Activated CD8-positive, alpha-beta memory T cell treated with anti-CD3 and anti-CD28 coated beads, Interleukin-2, amount 50 U/mL, for 1 hour (primary cell): ENCODE results near the gene DAPK2.
"Not testable (repeated sequence)": the region's sequence is repeated elsewhere in the genome, so short reads cannot be mapped to it uniquely, and the experiment has no call there.

ENCODE experiments used
- DNase-seq: peaks from one replicate; pipeline ENCODE4 v3.0.0-alpha.2; 2020; ENCODE audit errors: extremely low read depth

DAPK2 gene

DNA sequence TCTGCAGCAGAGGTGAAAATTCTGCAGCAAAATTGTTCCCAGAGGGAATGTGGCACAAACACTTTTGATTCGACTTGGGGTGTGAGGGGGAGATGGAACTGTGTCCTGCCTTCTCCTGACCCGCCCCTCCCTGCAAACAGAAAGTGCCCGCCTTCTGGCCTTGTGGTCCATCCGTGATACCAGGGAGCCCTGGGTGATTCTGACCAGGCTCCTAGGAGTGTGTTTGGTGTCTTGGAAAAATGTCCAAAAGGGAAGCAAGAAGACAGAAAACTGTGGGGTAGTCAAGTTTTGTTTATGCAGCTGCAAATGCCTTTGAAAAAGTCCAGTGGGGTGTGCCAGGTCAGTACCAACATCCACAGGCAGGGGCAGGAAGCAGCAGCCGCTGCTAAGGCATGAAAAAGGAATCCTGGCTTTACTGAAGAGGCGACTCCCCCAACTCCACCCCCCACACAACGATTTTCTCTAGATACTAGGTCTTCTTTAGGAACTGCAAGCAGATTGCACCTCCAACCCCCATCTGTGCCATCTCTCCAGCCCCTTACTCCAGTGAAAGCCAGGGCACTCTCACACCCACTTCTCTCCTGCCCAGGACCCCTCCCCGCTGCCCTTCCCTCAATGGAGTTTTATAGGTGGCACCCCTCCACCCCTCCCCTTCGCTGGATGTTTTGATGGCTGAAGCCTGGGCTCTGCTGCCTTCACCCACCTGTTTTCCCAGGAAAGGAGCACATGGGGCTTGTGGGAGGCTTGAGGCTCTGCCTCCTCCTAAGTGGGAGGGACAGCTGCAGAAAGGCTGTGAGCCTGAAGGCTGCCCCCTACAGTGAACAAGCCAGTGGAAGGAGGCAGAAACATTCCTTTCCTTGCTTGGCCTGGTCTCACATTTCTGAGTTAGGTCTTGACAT lies 130.2 kb downstream of the DAPK2 start:
- DNase-seq = no peak

GRCh38 chr15:63915209-63915872 lies 130.9 kb downstream of the DAPK2 start:
- no peak for DNase-seq

- no peak for DNase-seq
These were observed 132.4 kb downstream of the DAPK2 start for GRCh38 chr15:63913786-63914315.

GRCh38 chr15:63913336-63913735 lies 132.9 kb downstream of the DAPK2 start:
- no peak for DNase-seq

GRCh38 chr15:63912061-63912615 lies 134.1 kb downstream of the DAPK2 start:
- no peak for DNase-seq

GRCh38 chr15:63911160-63911559 lies 135.1 kb downstream of the DAPK2 start:
- no peak for DNase-seq

DNA sequence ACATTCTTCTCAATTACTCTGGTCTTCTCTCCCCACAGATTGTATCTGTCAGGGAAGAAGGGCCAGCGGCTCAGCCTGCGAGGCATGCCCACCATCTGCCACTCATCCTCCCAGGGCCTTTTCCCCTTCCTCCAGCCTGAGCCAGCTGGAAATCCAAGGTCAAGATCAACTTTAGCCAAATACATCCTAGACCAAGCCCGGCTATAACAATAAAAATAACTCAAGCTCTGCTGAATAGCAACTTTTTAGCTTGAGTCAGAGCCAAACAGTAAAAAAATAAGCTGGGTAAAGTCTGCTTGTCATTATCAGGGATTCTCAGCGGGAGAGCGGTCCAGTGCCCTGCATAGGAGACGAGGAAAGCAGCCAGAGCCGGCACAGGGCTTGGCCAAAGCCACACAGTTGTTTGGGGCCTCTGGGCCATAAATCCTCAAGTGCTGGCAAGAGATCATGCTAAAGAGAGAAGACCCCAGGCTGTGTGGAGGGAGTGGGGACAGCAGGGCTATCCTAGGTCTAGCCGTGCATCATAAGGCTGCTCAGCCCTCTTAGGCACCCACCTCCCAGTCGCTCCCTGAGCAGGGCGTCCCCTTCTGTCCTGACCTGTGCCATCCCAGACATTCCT lies 136.4 kb downstream of the DAPK2 start:
- no peak for DNase-seq

GRCh38 chr15:63908991-63909390 lies 137.3 kb downstream of the DAPK2 start:
- no peak for DNase-seq

DNA sequence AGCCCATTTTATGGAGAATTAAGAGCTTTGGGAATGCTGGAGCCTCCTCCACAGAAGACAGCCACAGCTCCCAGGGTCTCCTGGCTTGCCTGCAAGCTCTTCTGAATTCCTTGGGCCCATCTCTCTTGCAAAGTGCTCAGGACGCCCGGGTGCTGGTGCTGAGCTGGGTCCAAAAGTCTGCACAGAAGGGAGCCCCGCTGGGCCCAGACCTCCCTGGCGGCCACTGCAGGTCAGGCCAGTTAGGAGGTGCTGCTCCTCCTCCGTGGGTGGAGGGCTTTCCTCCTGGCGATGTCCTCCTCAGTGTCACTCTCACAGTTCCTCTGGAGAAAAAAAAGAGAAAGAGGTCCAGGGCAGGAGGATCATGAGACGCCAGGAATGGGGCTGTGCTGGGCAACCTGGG lies 138.0 kb downstream of the DAPK2 start:
- no peak for DNase-seq

DNA sequence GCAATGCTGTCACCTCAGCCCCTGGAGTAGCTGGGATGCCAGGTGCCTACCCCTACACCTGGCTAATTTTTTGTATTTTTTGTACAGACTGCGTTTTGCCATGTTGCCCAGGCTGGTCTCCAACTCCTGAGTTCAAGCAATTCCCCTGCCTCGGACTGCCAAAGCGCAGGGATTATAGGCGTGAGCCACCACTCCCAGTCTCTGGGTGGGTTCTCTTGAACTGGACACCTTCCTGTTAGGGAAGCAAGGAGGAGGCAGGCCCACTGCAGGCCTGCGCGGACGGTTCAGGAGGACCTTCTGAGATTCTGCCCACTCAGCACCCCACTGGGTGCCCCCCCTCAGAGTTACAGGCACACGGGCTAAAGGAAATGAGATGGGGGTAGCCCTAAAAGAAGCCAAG lies 138.8 kb downstream of the DAPK2 start:
- DNase-seq = no peak

DNA sequence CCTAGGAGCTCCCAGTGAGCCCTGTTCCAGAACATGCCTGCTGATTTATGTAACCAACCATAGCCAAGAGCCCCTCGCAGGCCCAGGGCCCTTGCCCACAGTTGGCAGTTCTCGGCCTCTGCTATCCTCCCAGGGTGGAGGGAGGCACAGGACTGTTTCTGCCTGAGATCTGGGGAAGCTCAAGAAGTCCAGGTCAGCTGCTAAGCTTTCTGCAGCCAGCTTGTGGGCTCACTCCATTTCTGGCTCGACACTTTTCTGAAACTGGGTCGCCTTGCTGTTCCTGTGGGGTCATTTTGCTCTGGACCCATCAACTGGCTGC lies 140.1 kb downstream of the DAPK2 start:
- no peak for DNase-seq

GRCh38 chr15:63905558-63906265 lies 140.6 kb downstream of the DAPK2 start:
- DNase-seq = no peak

DNA sequence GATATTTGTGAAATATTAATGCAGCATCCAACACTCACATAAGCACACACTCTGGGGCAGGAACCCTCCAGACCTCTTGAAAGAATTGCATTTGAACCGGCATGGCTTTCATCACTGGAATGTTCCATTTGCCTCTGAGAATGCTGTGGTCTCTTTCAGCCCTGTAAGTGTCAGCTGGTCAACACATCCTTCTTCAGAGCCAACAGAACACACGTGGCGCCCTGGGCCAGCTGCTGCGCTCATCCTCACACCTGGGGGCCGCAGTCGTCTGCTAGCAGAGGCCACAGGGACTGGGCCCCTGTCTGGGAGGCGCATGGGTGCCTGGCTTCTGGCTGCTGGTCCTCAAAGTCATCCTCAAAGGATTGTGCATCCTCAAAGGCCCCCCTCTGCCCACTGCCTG lies 141.2 kb downstream of the DAPK2 start:
- DNase-seq = no peak

DNA sequence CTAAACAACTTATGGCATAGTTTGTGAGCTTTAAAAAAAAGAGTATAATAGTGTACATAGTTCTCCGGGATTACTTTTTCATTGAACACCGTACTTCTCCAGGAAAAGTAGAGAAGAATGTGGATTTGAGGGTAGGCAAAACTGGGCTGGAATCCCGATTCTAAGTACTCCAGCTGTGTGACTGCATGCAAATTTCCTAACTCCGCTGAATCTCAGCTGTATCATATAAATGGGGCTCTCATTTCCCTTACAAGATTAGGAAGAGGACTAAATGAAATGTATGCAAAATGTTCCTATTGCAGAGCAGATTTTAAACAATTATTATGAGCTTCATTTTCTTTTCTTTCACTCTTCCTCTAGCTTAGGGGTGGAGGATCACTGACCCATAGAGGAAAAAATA lies 142.2 kb downstream of the DAPK2 start:
- DNase-seq = no peak

- DNase-seq = no peak
These were observed 143.6 kb downstream of the DAPK2 start for GRCh38 chr15:63902671-63903035.

GRCh38 chr15:63901912-63902670 lies 144.2 kb downstream of the DAPK2 start:
- no peak for DNase-seq

DNA sequence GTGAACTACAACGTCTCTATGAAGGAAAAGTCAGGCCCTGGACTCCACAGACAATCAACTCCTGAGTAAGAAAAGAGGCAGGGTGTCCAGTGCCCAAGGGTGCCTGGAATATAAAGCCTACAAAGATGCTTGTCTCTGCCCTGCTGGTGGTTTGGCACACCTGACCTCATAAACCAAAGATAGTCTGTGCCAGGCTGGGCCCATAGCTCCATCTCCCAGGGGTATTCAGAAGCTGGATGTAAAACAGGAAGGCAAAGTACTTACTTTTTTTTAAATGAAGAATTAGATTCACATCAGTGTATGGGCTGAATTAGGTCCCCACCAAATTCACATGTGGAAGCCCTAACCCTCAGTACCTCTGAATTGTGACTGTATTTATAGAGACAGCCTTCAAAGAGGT lies 146.0 kb downstream of the DAPK2 start:
- DNase-seq = no peak

GRCh38 chr15:63899606-63900005 lies 146.7 kb downstream of the DAPK2 start:
- not testable (repeated sequence) for DNase-seq

DNA sequence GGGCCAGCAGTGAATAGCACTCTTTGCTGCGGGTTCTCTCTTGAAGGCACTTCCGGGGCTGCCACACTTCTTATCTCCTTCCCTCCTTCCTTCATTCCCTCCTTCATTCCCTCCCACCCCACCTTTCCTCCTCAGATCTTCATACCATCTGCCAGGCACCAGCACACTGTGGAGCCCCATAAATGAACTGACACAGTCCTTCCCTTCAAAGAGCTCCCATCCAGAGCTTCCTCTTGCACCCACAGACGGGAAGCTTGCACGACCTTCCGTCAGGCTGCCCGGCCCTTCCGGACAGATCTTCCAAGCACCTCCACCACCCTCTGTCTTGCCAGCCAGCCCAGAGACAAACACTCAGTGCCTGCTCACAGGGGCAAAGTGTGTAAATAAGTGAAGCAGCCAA lies 147.1 kb downstream of the DAPK2 start:
- DNase-seq = no peak

GRCh38 chr15:63896336-63897115 lies 149.8 kb downstream of the DAPK2 start:
- DNase-seq = no peak
